Nephron (organoid): ENCODE results near the gene DAP3.
"Not testable (repeated sequence)": the region's sequence is repeated elsewhere in the genome, so short reads cannot be mapped to it uniquely, and the experiment has no call there.

Experiments used
- H3K27ac Mint-ChIP-seq, 3 experiments: 2 replicates each; pipeline ENCODE4 v1.8.0; 2020; ENCODE audit warnings: mixed read lengths in 3 of 3, mild to moderate bottlenecking in 2 of 3, moderate library complexity in 1 of 3
- H3K27me3 Mint-ChIP-seq: 2 replicates; pipeline ENCODE4 v1.8.0; 2021; ENCODE audit warnings: low read depth, mild to moderate bottlenecking, moderate library complexity, mixed read lengths
- H3K36me3 Mint-ChIP-seq: 2 replicates; pipeline ENCODE4 v1.8.0; 2020; ENCODE audit warnings: low read depth, mixed read lengths
- H3K4me1 Mint-ChIP-seq: 2 replicates; pipeline ENCODE4 v1.8.0; 2020; ENCODE audit warnings: mixed read lengths
- H3K4me3 Mint-ChIP-seq, 3 experiments: 2 replicates each; pipeline ENCODE4 v1.8.0; 2020; ENCODE audit warnings: mild to moderate bottlenecking in 3 of 3, mixed read lengths in 3 of 3, moderate library complexity in 2 of 3
- H3K9me3 Mint-ChIP-seq: 2 replicates; pipeline ENCODE4 v1.8.0; 2020; ENCODE audit warnings: mixed read lengths
- TF ChIP-seq, protein P1 (sequence below), 3 experiments: fragments of 200-600 bp; sonication (generic); IDR thresholded peaks; one replicate each; pipeline ENCODE4 v1.5.0; 2021; ENCODE audit warnings: antibody characterized with exemption in 3 of 3; ENCODE audit not compliant: unreplicated experiment in 3 of 3

The DAP3 gene

DNA sequence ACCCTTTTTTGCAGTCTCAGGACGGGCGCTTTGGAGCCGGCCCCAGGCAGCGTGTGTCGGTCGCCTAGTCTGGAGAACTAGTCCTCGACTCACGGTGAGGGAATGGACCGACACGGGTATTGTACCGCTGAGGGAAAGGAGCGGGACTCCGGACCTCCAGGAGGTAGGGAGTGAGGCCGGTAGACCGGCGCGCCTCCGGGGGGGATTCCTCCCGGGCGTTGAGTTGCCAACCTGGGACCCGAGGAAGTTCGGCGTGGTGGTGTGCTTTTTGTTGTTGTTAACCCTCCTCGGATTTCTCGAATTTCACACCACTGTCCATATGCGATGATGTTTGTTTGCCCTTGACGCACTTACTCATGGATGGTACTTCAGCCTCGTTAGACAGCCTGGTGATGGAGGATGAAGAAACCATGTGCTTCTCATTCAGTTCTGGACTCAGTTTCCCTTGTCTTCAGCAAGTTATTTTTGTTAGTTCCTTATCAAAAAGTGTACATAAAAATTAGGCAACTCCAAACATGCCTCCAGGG, at the start of gene DAP3:
TSS of gene DAP3 (plus strand) at position 11 of the 527 bp plus-strand sequence. CDS start 20,689 bp downstream, outside the sequence.
- peak within 1 kb of the TSS; percentile 97 to 100 (median 99) for H3K27ac Mint-ChIP-seq
- H3K4me3 Mint-ChIP-seq: peak within 1 kb of the TSS; percentile 98 to 99 (median 99)
- H3K36me3 Mint-ChIP-seq: peaks cover 45% of the 10 kb centered on the region
- not testable (repeated sequence) for H3K27me3 Mint-ChIP-seq, H3K9me3 Mint-ChIP-seq
- H3K4me1 Mint-ChIP-seq: peaks cover 39% of the 10 kb centered on the region

DNA sequence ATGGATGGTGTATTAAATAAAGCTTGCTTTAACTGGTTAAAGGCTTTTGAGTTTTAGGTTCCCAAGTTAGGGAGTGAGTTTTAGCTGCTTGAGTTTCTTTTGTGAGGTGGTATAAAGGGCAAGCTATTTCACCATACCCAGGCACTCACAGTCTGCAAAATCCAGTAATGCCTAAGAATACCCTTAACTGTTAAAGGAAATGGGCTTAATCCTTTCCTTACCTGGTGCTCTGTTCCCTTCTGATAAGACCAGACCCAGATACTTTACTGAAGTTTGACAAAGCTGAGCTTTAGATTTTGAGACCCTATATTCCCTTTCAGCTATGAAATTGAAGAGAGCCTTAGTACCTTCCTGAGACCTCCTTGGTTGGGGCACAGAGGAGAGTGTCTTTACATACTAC, 48.5 kb upstream of the DAP3 start:
- TF ChIP-seq, protein P1, sequence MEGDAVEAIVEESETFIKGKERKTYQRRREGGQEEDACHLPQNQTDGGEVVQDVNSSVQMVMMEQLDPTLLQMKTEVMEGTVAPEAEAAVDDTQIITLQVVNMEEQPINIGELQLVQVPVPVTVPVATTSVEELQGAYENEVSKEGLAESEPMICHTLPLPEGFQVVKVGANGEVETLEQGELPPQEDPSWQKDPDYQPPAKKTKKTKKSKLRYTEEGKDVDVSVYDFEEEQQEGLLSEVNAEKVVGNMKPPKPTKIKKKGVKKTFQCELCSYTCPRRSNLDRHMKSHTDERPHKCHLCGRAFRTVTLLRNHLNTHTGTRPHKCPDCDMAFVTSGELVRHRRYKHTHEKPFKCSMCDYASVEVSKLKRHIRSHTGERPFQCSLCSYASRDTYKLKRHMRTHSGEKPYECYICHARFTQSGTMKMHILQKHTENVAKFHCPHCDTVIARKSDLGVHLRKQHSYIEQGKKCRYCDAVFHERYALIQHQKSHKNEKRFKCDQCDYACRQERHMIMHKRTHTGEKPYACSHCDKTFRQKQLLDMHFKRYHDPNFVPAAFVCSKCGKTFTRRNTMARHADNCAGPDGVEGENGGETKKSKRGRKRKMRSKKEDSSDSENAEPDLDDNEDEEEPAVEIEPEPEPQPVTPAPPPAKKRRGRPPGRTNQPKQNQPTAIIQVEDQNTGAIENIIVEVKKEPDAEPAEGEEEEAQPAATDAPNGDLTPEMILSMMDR (IDR thresholded peaks at IDR 0.05; ENCODE audit: unreplicated experiment in 3 of 3): no peak
- no peak overlapping the region for H3K27ac Mint-ChIP-seq
- H3K4me3 Mint-ChIP-seq: no peak overlapping the region
- H3K9me3 Mint-ChIP-seq: peaks cover 34% of the 10 kb centered on the region
- peaks cover 5% of the 10 kb centered on the region for H3K36me3 Mint-ChIP-seq
- H3K4me1 Mint-ChIP-seq: peaks cover 3% of the 10 kb centered on the region
- H3K27me3 Mint-ChIP-seq: peaks cover 3% of the 10 kb centered on the region

DNA sequence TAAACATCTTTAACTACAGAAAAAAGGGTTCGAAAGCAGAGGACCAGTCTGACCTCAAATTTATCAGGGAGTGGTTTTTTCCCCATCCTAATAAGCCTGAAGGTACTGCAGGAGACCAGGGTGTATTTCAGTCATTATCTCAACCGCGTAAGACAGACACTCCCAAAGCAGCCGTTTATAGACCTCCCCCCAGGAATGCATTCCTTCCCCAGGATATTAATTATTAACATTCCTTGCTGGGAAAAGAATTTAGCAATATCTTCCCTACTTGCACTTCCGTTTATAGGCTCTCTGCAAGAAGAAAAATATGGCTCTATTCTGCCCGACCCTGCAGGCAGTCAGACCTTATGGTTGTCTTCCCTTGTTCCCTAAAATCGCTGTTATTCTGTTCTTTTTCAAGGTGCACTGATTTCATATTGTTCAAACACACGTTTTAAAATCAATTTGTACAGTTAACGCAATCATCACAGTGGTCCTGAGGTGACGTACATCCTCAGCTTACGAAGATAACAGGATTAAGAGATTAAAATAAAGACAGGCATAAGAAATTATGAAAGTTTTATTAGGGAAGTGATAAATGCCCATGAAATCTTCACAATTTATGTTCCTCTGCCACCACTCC, 46.2 kb upstream of the DAP3 start:
- H3K27me3 Mint-ChIP-seq, H3K4me3 Mint-ChIP-seq, H3K36me3 Mint-ChIP-seq, H3K27ac Mint-ChIP-seq: not testable (repeated sequence)
- peaks cover 31% of the 10 kb centered on the region for H3K9me3 Mint-ChIP-seq
- H3K4me1 Mint-ChIP-seq: peaks cover 16% of the 10 kb centered on the region

DNA sequence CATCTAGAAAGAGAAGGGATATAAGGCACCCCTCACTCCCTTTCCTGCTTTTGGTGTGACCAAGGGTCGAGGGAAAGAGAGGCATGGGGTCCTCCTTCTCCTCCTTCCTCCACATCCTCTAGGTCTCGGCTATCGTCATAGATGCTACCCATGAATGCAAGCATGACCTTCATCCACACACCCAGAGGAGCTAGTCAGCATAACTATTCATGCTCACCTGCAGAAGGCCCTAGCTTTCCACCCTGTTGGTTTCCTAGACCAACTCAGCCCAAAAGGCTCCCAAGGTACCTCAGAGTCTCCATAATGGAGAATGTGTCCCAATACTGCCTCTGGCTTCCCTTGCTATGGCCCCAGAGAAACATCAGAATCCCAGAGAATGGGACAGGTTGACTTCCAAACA, 45.7 kb upstream of the DAP3 start:
- H3K4me3 Mint-ChIP-seq: no peak overlapping the region
- H3K27ac Mint-ChIP-seq: no peak overlapping the region
- peaks cover 5% of the 10 kb centered on the region for H3K36me3 Mint-ChIP-seq
- peaks cover 31% of the 10 kb centered on the region for H3K9me3 Mint-ChIP-seq
- TF ChIP-seq, protein P1 (IDR thresholded peaks at IDR 0.05; ENCODE audit: unreplicated experiment in 3 of 3): no peak
- H3K27me3 Mint-ChIP-seq: no peaks in the 10 kb centered on the region
- peaks cover 16% of the 10 kb centered on the region for H3K4me1 Mint-ChIP-seq

DNA sequence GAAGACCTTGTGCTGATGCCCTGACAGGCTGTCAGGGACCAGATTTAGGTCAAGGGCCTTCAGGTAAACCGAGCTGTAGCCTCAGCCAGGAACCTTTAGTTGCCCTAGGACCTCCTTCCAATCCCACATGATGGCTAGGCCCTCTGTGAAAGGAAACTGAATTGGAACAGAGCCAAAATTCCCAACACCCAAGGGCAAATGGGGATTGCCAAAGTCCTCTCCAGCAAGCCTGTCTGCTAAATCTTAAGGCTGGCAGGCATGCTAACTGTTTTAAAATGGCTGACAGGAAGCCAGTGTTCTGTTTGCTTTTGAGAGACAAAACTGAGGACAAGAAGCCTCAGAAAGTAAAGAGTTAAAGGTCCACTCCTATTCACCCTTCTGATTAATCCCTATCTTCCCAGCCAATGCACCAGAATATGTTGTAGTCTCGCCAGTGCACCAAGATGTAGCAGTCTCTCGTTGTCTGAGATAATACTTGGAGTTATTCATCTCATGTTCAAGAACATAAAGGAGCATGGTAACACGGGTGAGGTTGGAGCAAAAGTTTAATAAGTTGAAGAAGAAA, 43.8 kb upstream of the DAP3 start:
- Mint-ChIP-seq H3K36me3 (peaks cover 5% of the 10 kb centered on the region), H3K4me3 (no peak overlapping the region), H3K27ac (peak overlapping the region; percentile 30 to 58 (median 51)), H3K4me1 (peaks cover 21% of the 10 kb centered on the region), H3K9me3 (peaks cover 30% of the 10 kb centered on the region), H3K27me3 (no peaks in the 10 kb centered on the region)
- TF ChIP-seq, protein P1 (IDR thresholded peaks at IDR 0.05; ENCODE audit: unreplicated experiment in 3 of 3): no peak

DNA sequence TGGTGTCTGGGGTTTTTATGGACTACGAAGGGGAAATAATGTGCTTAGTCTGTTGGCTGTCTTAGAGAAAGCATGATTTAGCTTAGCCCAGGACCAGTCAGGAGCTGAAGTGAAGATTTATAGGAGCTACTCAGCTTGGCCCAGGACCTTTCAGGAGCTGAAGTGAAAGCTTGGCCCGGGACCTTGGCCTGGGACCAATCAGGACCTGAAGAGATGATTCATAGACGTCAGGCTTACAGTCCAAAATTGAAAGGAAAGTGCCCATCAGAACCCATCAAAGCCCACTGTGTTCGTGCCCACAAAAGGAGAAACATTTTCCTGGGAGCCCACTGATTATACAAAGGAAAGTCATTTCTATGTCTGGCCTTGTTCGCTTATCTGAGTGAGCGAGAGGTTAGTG, 43.2 kb upstream of the DAP3 start:
- no peaks in the 10 kb centered on the region for H3K27me3 Mint-ChIP-seq
- H3K36me3 Mint-ChIP-seq: peaks cover 5% of the 10 kb centered on the region
- peaks cover 21% of the 10 kb centered on the region for H3K4me1 Mint-ChIP-seq
- peaks cover 27% of the 10 kb centered on the region for H3K9me3 Mint-ChIP-seq
- no peak overlapping the region for H3K4me3 Mint-ChIP-seq
- H3K27ac Mint-ChIP-seq: peak overlapping the region; percentile 30 to 60 (median 58)
- TF ChIP-seq, protein P1 (IDR thresholded peaks at IDR 0.05; ENCODE audit: unreplicated experiment in 3 of 3): no peak

DNA sequence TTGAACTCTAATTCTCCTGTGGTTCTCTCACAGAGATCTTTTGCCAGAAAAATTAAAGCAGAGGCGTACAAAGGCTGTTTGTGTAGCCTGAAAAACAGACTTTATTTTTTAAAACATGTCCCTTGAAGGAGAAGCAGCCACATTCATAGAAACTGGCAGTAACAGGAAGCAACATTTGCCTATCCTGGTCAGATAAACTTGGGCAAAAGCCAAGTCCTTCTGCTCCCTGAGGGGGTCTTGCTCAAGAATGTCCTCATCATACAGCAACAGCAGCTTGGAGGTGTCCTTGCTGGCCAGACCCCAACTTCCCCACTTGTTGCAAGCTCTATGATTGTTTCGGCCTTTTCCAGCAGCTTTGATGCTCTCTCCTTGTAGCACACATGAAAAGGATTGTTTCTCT, 42.6 kb upstream of the DAP3 start:
- TF ChIP-seq, protein P1 (IDR thresholded peaks at IDR 0.05; ENCODE audit: unreplicated experiment in 3 of 3): no peak
- Mint-ChIP-seq H3K4me1 (peaks cover 21% of the 10 kb centered on the region), H3K27me3 (no peaks in the 10 kb centered on the region), H3K27ac (peak overlapping the region; percentile 30 to 60 (median 58)), H3K4me3 (no peak overlapping the region), H3K36me3 (peaks cover 5% of the 10 kb centered on the region), H3K9me3 (peaks cover 26% of the 10 kb centered on the region)
